Aorta (tissue), 5 donors: ENCODE data around the gene KDF1. TPM values are rescaled to one million over a fixed set of nuclear protein-coding genes. Genes with fewer than 3 reads are reported as not detected.
A peak's percentile ranks its signal among the peaks of the same experiment; 100 is the strongest.

Source experiments
- ATAC-seq: fragments of 200-7000 bp; cut with Tn5 transposase; one replicate; pipeline ENCODE4 v1.9.1; 2022; ENCODE audit warnings: moderate library complexity; ENCODE audit not compliant: low FRiP score
- DNase-seq, 2 donors: peaks; one replicate each; pipeline ENCODE4 v3.0.0-alpha.2; 2020
- H3K27ac ChIP-seq, 2 donors: one replicate each; pipeline ENCODE4 v1.5.1; 2013; ENCODE audit warnings: low read length in 2 of 2, mild to moderate bottlenecking in 2 of 2, moderate library complexity in 2 of 2, control low read depth in 1 of 2, inconsistent platforms in 1 of 2, low read depth in 1 of 2
- H3K27me3 ChIP-seq, 2 donors: one replicate each; pipeline ENCODE4 v1.6.1; 2013; ENCODE audit warnings: control low read depth in 1 of 2, low read length in 1 of 2, mild to moderate bottlenecking in 1 of 2, moderate library complexity in 1 of 2; ENCODE audit not compliant: insufficient read depth in 2 of 2, control insufficient read depth in 1 of 2
- H3K36me3 ChIP-seq, 2 donors: one replicate each; pipeline ENCODE4 v1.6.1; 2013; ENCODE audit warnings: control low read depth in 1 of 2, low read length in 1 of 2, mild to moderate bottlenecking in 1 of 2; ENCODE audit not compliant: insufficient read depth in 2 of 2, control insufficient read depth in 1 of 2
- H3K4me1 ChIP-seq, 2 donors: one replicate each; pipeline ENCODE4 v1.6.1; 2013; ENCODE audit warnings: low read length in 2 of 2, control low read depth in 1 of 2, mild to moderate bottlenecking in 1 of 2, moderate library complexity in 1 of 2; ENCODE audit not compliant: insufficient read depth in 2 of 2, control insufficient read depth in 1 of 2
- H3K4me3 ChIP-seq, 2 donors: one replicate each; pipeline ENCODE4 v1.5.1; 2013; ENCODE audit warnings: low read length in 2 of 2, control low read depth in 1 of 2, mild to moderate bottlenecking in 1 of 2
- H3K9me3 ChIP-seq: one replicate; pipeline ENCODE4 v1.6.1; 2013; ENCODE audit warnings: mild to moderate bottlenecking, low read length; ENCODE audit not compliant: control insufficient read depth
- WGBS, 2 donors: extraction: QIAGEN DNeasy Blood & Tissue Kit; methylation state at CpG; one replicate each; pipeline ENCODE4 v1.1.7; 2013; 5-methylcytosine and 5-hydroxymethylcytosine counted together
- intact Hi-C, 2 donors: fragments of 100-400 bp; cut with DNase I; formaldehyde crosslinking; loops; one replicate each; pipeline versions ENCODE4 v1.14.2 to v1.15.0; 2022
- long read RNA-seq, 2 donors: library from polyadenylated mRNA; unstranded; transcript quantifications; one replicate each; pipeline ENCODE4 v2.0.0, GENCODE V29; 2020 to 2021
- polyA plus RNA-seq, 2 donors: library from polyadenylated mRNA; stranded (reverse); fragments of 200-250 nt; gene quantifications; one replicate each; pipeline ENCODE4 v1.2.3, GENCODE V29; 2013
- total RNA-seq, 2 donors: library from RNA; stranded (reverse); fragmentation: NEBNext Ultra II Directional; extraction: Animal tissue kit (Norgen Biotek cat#: 25700); gene quantifications; one replicate each; pipeline ENCODE4 v1.2.1, GENCODE V29; 2021
- donor health status: healthy with polysubstance abuse.
- donor health status: Bipolar disorder and iron deficiency.
- donor health status: DM: no; HTN: no; CAD: no.
- donor health status: DM: no; HTN: no; CAD: no.
- donor health status: DM: yes; HTN: yes; CAD: no.

The KDF1 gene, protein sequence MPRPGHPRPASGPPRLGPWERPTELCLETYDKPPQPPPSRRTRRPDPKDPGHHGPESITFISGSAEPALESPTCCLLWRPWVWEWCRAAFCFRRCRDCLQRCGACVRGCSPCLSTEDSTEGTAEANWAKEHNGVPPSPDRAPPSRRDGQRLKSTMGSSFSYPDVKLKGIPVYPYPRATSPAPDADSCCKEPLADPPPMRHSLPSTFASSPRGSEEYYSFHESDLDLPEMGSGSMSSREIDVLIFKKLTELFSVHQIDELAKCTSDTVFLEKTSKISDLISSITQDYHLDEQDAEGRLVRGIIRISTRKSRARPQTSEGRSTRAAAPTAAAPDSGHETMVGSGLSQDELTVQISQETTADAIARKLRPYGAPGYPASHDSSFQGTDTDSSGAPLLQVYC
- total RNA-seq, result not detected
- 1 to 10 TPM in 1 of 2 donors, under 1 TPM in 1; 0.23 to 1.6 TPM for polyA plus RNA-seq
- long read RNA-seq, donor 1, result 0 reads
- long read RNA-seq, donor 2, result 0 reads

DNA sequence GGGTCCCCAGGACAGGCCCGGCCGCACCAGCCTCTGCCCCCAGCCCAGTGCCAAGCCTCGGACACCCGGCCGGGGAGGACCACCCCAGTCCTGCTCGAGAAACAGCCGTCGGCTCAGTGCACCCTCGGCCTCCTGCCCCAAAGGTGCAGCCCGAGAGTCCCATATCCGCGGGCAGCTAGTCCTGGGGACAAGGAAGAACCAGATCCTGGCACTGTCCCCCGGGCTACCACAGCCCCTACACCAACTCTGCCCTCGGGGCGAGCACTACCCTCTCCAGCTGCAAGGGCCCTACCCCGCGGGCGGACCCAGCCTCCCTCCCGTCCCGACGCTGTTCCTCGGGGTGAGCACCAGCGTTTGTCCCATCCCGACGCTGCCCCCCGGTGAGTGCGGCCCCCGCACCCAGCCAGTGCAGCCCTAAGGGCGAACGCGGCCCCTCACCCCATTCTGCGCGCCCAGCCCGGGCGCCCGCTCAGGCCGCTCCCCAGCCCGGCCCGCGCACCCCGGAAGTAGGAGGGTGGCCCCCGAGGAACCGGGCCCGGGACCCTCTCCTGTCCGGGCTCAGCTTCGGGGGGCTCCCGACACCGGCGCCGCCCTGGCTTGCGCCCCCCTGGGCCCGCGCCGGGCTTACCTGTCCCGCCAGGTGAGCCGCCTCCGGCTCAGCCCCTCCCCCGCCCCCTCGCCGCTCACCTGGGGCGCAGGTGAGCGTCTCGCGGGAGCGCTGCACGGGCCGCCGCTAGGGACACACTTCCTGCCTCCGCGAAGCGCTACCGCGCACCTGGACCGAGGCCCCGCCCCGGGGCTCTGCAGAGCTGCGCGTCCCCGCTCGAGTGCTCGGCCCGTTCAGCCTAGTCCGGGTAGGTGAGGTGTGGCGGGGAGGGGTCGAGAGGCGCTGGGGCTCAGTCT lies at the start of gene KDF1:
KDF1 (minus strand) TSS at position 747 of the 903 bp plus-strand sequence. CDS start 8,088 bp downstream, outside the sequence.
- intact Hi-C loops, result loop anchor here in 1 of 2 donors (10.0 kb wide), 1 partner anchor 135 kb away; no protein-coding TSS in a partner anchor
- Histone ChIP-seq H3K27ac (no peak within 1 kb of the TSS), H3K27me3 (no peaks in the 10 kb centered on the region), H3K9me3 (peaks cover 2% of the 10 kb centered on the region), H3K4me1 (no peaks in the 10 kb centered on the region), H3K36me3 (no peaks in the 10 kb centered on the region), H3K4me3 (no peak within 1 kb of the TSS)
- ATAC-seq (peak; percentile 36), DNase-seq (no peak)
- WGBS, 2 donors, result 1% methylated on average over 65 to 86 of the region's 86 CpGs

DNA sequence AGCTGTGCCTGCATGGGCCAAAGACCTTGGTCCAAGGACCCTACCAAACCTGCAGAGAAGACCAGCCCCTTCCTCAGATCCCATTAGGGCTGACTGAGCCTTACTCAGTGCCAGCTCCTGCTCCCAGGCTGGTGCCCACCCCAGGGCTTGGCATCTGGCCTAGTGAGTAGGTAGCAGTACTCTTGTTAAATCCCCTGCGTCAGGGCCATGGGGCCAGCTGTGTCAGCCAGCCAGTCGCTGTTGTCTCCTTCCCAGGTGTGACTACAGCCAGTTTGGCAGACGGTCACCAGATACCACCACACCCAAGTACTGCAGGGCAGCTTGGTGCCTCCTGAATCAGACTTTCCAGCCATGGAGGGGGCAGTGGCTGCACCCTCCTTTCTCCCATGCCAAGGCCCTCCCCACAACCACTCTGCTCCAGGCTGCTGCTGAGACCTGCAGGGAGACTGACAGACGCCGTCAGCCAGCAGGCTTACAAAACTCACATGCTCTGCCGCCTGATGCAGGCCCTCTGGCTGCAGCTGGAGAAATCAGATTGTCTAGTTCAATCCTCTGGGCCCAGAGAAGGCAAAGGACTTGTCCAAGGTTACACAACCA lies 49.4 kb upstream of the KDF1 start:
- Histone ChIP-seq H3K36me3 (peaks cover 0 to 9% of the 10 kb centered on the region in 2 donors), H3K4me3 (peak overlapping the region; percentile 85 to 88), H3K4me1 (no peaks in the 10 kb centered on the region), H3K9me3 (no peaks in the 10 kb centered on the region), H3K27me3 (no peaks in the 10 kb centered on the region), H3K27ac (peak overlapping the region; percentile 52 to 85)
- WGBS, 2 donors, result 8 to 10% methylated on average over 6 of the region's 6 CpGs
- intact Hi-C loops, result loop anchor here in 1 of 2 donors (1.0 kb wide), 1 partner anchor 8 kb away; no protein-coding TSS in a partner anchor
- DNase-seq, result peak in 1 of 2 donors; percentile 57
- ATAC-seq, result no peak

DNA sequence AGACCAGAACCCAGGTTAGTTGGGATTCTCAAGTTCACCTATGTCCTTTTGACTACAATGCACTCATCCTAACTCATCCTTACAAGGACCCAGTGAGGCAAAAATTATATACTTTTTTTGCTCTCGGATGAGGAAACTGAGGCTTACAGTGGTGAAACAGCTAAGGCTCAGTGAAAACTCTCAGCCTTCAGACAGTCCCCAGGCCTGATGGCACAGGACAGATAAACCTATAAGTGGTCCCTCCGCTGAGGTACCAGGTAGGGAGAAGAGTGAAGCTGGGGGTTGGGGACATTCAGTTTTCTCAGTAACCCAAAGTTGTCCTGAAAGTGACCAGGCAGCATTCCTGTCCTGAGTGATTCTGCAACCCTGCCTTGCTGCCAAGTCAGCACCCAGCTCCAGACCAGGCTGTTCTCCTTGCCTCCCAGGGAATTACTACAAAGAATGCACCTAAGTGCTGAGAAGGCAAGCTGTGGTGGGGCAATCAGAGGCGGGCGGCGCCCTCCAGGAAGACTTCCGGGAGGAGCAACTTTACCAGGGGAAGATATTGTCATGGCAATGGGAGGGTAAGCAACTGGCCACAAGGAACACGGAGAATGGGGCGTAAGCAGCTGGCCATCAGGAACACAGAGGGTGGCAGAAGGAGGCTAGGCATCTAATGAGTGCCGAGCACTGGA lies 47.8 kb upstream of the KDF1 start:
- Histone ChIP-seq H3K27me3 (no peaks in the 10 kb centered on the region), H3K27ac (peak overlapping the region in 1 of 2 donors; percentile 10), H3K9me3 (no peaks in the 10 kb centered on the region), H3K4me3 (no peak overlapping the region), H3K36me3 (peaks cover 0 to 9% of the 10 kb centered on the region in 2 donors), H3K4me1 (no peaks in the 10 kb centered on the region)
- intact Hi-C loops, result no loop called here
- 67 to 73% methylated on average over 9 of the region's 9 CpGs for WGBS, 2 donors
- no peak for ATAC-seq
- DNase-seq, result no peak

DNA sequence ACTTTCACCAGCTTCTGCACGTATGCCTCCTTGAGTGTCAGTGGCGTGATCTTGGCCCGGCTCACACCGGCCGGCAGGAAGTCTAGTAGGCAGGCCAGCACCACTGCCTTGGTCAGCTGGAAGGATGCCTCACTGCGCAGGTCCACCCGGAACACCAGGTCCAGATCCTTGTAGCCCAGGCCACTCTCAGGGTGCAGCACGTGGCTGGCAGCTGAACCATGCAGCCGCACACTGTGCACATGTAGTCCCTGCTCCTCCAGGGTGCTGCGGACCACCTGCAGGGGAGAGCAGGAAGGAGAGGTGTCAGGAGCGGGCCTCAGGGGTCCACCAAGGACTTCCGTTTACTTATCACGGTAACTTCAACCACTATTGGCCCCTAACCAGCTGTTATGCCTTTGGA lies 46.4 kb upstream of the KDF1 start:
- no peaks in the 10 kb centered on the region for H3K9me3 ChIP-seq
- WGBS, 2 donors, result 64 to 65% methylated on average over 13 of the region's 13 CpGs
- intact Hi-C loops, result no loop called here
- no peaks in the 10 kb centered on the region for H3K27me3 ChIP-seq
- H3K4me1 ChIP-seq, result no peaks in the 10 kb centered on the region
- H3K27ac ChIP-seq, result no peak overlapping the region
- H3K4me3 ChIP-seq, result no peak overlapping the region
- no peak for ATAC-seq
- peaks cover 0 to 9% of the 10 kb centered on the region in 2 donors for H3K36me3 ChIP-seq
- no peak for DNase-seq

DNA sequence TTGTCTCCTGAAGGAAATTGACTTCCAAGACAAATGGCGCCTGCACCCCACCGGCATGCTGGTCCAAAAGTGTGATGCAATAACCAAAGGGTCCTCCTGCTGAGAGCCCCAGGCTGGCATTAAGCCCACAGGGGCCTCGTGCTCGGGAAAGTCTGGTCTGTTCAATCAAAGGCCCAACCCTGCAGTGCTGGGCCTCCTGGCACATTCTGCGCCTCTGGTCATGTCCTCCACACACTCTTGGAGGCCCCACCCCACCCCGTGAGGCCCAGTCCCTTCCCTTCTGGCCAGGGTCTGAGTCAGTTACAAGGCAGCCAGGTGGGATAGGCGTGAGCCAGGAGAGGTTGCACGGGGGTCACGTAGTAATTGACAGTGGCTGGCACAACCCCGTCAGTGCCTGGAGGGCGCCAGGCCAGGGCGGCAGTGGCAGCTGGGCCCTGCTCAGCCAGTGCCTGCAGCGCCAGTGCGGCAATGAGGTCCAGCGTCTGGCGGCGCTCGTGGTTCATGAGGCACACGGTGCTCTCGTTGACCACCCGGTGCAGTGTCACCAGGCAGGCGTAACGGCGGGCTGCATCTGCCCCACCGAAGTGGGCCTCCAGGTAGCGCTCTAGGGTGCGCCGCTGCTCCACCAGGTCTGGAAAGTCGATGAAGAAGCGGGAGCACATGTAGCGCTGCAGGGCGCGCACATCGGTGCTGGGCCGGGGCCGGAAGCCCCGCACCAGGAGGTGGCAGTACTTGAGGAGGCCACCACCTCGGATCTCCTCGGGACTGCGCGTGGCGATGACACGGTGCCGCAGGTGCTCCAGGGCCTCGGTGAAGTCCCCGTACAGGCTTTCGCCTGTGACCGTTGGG lies 45.6 kb upstream of the KDF1 start:
- Histone ChIP-seq H3K27me3 (no peaks in the 10 kb centered on the region), H3K9me3 (no peaks in the 10 kb centered on the region), H3K4me1 (no peaks in the 10 kb centered on the region), H3K27ac (no peak overlapping the region), H3K4me3 (no peak overlapping the region), H3K36me3 (peaks cover 0 to 9% of the 10 kb centered on the region in 2 donors)
- DNase-seq (no peak), ATAC-seq (no peak)
- 90 to 91% methylated on average over 48 of the region's 48 CpGs for WGBS, 2 donors
- intact Hi-C loops, result no loop called here

DNA sequence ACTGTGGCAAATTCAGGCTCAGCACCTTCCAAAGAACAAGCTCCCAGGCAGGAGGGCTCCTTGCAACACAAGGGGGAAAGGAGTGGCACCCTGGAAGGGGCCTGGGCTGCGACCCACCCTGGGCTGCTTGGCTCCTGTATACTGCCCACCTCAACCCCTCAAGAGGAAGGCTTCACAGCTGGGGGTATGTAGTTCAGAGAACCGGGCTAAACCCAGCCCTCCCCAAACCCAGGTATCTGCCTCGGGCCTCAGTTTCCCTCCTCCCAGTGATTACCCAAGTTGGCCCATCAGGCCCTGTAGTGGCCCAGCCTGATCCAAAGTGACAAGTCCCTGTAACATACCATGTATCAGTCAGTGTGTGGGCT lies 44.9 kb upstream of the KDF1 start:
- Histone ChIP-seq H3K9me3 (no peaks in the 10 kb centered on the region), H3K4me3 (no peak overlapping the region), H3K4me1 (no peaks in the 10 kb centered on the region), H3K36me3 (peaks cover 0 to 9% of the 10 kb centered on the region in 2 donors), H3K27ac (no peak overlapping the region), H3K27me3 (no peaks in the 10 kb centered on the region)
- WGBS, 2 donors, result 87 to 95% methylated on average over 3 of the region's 3 CpGs
- ATAC-seq (no peak), DNase-seq (no peak)
- intact Hi-C loops, result no loop called here

DNA sequence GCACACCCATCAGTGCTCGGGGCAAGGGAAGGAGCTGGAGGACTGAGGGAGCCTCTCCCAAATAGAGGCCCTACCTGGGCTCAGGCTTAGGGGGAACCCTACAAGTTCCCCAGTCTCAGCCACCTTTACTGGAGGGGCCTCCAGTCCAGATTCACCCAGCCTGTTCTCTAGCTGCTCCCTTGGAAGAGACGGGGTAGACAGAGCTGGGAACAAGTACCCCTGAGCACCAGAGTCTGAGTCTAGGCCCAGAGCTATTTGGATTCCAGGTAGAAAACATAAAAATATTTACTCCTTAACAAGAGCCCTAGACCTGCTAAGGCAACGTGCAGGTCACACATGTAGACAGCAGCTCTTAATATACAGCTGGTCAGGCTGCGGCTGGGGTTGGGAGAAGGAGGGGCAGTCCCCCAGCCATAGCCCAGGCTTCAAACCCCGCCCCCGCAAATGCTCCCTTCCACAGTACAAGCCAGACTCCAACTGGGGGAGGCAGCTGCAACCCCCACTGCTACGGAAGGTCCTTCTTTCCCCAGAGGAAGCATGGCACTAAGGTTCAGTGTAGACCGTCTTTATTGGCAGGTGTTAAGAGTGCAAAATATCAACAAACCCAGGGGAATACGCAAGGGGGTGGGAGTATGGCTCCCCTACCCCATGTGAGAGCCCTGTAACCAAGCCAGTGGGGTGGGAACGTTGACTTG lies 44.4 kb upstream of the KDF1 start:
- DNase-seq (no peak), ATAC-seq (no peak)
- Histone ChIP-seq H3K4me1 (no peaks in the 10 kb centered on the region), H3K4me3 (no peak overlapping the region), H3K27ac (peak overlapping the region in 1 of 2 donors; percentile 4), H3K9me3 (no peaks in the 10 kb centered on the region), H3K36me3 (peaks cover 0 to 9% of the 10 kb centered on the region in 2 donors), H3K27me3 (no peaks in the 10 kb centered on the region)
- 25 to 26% methylated on average over 10 of the region's 10 CpGs for WGBS, 2 donors
- intact Hi-C loops, result no loop called here
